GM21786 (cell line): ENCODE measurements around the gene FNDC10.

Experiments used
- ATAC-seq: cut with Tn5 transposase; IDR thresholded peaks from one replicate; pipeline ENCODE4 v1.9.1; 2021; ENCODE audit not compliant: unreplicated experiment

The FNDC10 gene

DNA sequence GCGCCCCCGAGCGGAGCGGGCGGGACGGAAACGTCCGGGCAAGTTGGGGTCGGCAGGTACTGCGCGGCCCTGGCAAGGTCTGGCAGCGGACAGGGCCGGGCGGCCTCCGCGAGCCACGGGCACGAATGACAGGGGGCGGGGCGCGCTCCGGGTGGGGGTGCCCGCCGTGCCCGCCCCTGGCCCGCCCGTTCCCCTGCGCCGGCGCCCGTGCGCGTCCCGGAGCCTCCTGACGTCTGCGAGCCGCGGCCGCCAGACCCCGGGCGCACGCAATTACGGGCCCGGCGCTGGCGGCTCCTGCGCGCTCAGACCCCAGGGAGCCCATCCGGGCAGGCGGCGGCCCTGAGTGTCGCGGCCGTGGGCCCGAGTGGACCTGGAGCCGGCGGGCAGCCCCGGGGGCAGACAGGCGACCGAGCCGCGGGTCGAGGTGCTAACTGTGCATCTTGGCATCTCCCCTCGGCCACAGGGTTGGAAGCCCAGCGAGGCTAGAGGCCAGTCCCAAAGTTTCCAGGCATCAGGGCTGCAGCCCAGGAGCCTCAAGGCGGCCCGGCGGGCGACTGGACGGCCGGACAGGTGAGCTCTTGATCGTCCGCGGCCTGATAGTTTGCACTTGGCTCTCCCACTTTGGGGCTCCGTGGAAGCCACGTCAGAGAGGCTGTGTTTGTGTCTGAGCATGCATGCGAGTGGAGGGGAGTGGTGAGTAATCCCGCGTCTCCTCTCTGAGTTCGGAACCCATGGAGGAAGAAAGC is 16.3 kb upstream of the FNDC10 start:
- peak; percentile 15 for ATAC-seq

- peak; percentile 80 for ATAC-seq
Measured at GRCh38 chr1:1615256-1616044, 15.5 kb upstream of the FNDC10 start, which contains the start of gene MIB2. Gene MIB2, plus strand, starts transcription at chr1:1615500. Its CDS starts 7,953 bp downstream, at chr1:1623453.

- ATAC-seq: no peak
Measured at GRCh38 chr1:1614954-1615255, 15.0 kb upstream of the FNDC10 start.

- no peak for ATAC-seq
Measured at GRCh38 chr1:1614204-1614953, 14.4 kb upstream of the FNDC10 start.

GRCh38 chr1:1613509-1614082 is 13.7 kb upstream of the FNDC10 start:
- ATAC-seq: no peak

DNA sequence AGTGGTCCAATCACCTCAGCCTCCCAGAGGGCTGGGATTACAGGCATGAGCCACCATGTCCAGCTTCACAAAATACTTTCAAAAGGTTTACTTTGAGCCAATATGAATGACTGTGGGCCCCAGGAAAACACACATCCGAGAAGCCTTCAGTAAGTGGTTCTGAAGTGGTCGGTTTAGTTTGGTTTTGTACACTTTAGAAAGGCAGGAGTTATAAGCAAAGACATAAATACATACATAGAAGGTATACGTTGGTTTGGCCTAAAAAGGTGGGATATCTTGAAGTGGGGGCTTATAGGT is 12.1 kb upstream of the FNDC10 start:
- ATAC-seq: no peak

- ATAC-seq: no peak
Measured at GRCh38 chr1:1610796-1611195, 10.9 kb upstream of the FNDC10 start.

DNA sequence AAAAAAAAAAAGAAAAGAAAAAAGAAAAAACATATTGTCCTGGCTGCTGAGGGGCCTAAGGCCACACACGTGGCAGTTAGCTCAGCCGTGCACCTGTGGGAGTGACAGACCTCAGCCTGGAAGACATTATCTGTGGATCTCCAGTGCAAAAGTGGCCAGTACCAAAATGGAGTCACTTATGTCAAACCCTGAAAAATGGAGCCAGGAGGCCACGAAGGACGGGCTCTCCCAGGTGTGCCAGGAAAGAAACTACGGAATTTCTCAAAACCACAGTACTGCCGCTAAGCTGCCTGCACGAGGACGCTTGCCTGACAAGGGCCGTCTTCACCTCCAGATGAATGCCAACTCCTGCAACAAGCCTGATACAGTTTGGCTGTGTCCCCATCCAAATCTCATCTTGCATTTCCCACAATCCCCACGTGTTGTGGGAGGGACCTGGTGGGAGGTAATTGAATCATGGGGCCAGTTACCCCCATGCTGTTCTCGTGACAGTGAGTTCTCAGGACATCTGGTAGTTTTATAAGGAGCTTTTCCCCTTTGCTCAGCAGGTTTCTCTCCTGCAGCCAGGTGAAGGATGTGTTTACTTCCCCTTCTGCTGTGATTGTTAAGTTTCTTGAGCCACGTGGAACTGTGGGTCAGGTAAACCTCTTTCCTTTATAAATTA is 10.0 kb upstream of the FNDC10 start:
- no peak for ATAC-seq

DNA sequence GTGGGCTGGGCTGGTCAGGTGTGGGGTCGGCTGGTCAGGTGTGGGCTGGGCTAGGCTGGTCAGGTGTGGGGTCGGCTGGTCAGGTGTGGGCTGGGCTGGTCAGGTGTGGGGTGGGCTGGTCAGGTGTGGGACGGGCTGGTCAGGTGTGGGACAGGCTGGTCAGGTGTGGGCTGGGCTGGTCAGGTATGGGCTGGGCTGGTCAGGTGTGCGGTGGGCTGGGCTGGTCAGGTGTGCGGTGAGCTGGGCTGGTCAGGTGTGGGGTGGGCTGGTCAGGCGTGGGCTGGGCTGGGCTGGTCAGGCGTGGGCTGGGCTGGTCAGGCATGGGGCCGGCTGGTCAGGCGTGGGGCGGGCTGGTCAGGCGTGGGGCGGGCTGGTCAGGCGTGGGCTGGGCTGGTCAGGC is 6.3 kb upstream of the FNDC10 start:
- no peak for ATAC-seq

- ATAC-seq: no peak
Measured at GRCh38 chr1:1605724-1606123, 5.8 kb upstream of the FNDC10 start.

GRCh38 chr1:1605034-1605591 is 5.2 kb upstream of the FNDC10 start:
- ATAC-seq: no peak

DNA sequence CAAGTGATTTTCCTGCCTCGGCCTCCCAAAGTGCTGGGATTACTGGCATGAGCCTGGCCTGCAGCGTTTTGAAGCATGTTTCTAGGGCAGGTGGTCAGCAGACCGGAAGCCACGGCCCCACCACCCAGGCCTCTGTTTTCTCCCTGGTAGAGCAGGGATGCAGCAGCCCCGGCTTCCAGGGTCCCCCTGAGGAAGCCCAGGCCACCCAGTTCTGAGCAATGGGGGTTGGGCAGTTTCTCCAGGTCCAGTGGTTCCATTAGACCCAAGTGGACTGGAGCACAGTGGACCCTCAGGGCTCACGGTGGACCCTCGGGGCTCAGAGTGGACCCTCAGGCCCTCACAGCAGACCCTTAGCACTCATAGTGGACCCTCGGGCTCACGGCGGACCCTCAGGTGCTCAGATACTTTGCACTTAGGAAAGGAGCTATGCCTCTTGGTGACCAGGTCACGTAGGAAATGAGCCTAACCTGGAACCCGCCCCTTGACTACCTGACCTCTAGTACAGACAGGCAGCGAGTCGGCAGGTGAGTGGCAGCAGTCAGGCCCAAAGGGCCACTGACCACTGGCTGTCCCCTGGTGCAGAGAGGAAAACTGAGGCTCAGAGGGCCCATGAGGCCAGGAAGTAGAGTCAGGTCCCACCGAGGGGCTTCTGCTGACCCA is 4.6 kb upstream of the FNDC10 start:
- no peak for ATAC-seq

DNA sequence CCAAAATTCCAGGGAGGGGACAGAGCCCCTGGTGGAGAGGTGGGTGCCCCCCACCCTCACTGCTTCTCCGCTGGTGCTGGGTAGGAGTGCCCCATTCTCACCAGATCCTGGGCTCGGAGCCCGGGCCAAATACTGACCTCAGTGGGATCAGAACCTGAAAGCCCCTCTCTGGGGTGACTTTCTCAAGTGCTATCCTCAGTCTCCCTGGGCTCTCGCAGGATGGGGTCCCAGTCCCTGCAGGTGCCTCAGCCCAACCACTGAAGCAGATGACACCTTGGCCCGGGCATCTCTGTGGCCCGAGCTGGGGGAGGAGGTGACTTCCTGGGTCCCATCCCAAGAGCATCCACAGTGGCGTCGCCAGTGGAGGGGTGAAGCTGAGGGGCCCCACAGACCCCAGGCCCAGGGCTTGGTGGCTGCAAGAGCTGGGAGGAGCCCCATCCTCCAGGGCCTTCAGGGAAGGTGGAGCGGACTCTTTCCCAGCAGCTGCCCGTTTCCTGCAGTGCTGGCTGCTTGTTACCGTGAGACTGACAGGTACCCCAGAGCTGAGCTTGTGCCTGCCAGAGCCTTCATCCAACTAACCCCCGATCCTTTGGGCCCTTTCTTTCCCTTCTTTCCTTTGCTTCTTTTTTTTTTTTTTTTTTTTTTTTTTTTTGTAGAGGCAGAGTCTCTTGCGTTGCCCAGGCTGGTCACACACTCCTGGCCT is 3.9 kb upstream of the FNDC10 start:
- no peak for ATAC-seq

DNA sequence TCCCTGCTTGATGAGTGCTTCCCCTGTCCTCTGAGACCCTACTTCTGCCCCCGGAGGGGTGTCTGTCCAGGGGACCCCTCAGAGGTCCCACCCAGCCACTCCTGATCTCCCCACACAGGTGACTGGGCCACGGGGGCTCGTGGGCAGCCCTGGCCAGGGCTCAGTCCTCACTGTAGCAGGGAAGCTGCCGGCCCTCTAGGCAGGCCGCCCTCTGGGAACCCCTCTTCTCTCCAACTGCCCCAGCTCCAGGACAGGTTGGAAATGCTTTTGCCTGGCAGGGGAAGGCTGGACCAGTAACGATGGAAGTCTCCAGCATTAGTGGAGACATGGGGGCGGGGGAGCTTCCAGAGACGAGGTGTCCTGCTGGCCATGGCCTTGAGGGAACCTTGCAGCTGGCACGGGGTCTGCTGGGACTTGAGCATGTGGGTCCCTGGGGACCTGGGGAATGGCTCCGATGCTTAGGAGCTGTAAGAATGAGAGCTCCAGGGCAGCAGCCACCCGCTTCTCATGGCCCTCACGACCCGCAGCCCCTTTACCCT is 3.1 kb upstream of the FNDC10 start:
- ATAC-seq: no peak

DNA sequence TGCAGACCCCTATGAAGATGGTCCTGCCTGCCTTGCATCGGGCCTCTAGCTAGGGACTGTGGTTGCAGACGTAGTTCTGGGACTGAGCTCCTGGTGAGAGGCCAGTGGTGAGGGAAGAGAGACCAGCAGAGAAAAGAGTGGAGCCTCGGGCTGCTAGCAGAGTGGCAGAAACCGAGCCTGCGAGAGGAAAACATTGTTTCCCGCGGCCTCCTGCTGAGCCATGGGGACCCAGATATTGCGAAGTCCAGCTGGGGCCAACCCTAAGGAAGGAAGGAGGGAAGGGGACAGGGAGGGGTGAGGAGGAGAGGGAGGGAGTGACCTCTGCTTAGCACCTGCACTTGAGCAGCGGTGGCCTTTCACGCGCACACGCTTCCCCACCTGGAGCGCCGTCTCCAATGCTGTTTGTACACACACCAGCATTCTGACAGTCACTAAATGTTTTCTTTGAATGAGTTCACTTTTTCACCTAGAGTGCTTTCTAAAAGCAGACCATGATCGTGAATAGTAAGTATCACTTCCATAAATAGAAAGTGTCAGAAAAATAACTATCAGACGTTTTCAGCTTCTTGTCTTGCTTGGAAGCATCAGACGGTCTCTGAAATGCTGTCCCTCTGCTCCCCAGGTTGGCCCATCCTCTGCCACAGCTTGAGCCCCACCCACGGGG is 2.5 kb upstream of the FNDC10 start:
- ATAC-seq: no peak

DNA sequence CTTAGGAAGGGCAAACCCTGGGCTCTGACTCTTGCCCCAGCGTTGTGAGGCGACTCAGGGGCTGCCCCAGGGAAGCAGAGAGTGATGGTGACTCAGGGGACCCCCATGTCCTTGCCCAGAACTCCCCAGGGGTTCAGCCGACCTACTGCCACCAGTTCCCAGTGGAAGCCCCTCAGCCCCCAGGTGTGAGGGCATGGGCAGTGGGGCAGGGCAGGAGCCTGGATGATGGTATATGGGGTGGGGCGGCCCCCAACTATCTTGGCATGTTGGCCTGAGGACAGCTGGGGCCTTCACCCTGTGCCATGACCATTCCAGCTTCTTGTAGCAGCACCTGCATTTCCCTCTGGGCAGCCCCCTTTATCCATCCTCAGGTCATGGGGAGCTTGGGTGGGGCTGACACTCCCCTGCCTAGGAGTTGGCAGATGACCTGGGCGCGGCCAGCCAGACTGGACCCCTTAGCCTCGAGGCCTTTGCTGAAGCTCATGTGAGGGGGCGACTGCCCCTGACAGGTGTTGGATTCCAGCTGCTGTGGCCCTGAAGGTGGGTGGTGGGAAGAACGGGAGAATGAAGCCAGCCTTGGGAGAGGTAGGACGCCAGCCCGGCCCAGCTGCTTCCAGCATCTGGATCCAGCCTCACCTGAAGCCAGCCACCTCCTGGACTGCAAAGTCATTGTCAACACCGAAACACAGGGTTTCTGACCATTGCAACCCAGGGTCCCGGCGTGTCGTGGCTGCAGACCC is 1.8 kb upstream of the FNDC10 start:
- no peak for ATAC-seq

DNA sequence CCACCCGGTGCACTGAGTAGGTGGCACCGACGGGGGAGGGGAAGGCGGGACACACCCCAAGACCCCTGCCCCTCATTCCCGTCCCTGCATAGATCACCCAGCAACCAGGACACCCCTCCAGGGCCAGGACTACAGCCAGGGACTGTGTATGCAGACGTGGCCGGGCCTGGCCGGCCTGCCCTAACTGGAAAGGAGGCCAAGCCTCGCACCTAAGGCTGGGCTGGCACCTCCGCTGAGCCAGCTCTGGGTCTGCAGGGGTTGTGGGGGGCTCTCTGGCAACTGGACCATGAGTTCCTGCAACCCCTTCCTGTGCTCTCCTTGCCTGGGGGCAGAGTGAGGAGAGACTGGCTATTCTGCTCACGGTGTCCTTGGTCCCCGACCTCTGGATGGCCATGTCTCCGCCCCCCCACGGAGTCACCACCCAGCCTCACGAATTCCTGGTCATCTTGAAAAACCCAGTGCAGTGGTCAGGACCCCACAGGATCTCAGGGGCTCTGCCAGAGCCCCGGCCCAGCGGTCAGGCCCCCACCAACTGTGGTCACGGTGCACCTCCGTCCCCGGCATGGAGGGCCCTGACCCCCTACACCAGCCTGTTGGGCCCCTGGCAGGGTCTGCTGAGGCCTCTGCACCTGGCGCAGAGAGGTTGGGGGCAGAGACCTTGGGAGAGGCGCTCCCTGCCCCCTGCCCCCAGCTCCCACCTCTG is 1.1 kb upstream of the FNDC10 start:
- no peak for ATAC-seq
